IMR-90 (cell line): ENCODE data around the gene RIMS3. TPM values are rescaled to one million over a fixed set of nuclear protein-coding genes. Genes with fewer than 3 reads are reported as not detected.

ENCODE experiments used
- ATAC-seq: fragments of 200-7000 bp; cut with Tn5 transposase; 2 replicates; pipeline ENCODE4 v1.9.1; 2020; ENCODE audit warnings: low read depth, mild to moderate bottlenecking, moderate library complexity
- BruUV-seq: library from RNA; stranded (reverse); fragments of 400-500 nt; replicated peaks from 2 replicates; lab custom pipeline; 2021; lab: Mats Ljungman, UMichigan
- CTCF ChIA-PET: fragments of 300-600 bp; formaldehyde crosslinking; extraction: SDS; loops from one replicate; lab custom pipeline; 2021; ENCODE audit warnings: antibody characterized with exemption; lab: Yijun Ruan, JAX
- POLR2A ChIA-PET: fragments of 300-600 bp; sonication (Branson Sonifier 250); formaldehyde crosslinking; loops from one replicate; lab custom pipeline; 2022; ENCODE audit warnings: antibody characterized with exemption; ENCODE audit not compliant: unreplicated experiment; lab: Charles Lee
- DNase-seq: peaks from one replicate; pipeline ENCODE4 v3.0.0; 2013
- H2AFZ ChIP-seq: replicated peaks from 2 replicates; pipeline ENCODE3; 2013; ENCODE audit warnings: low read length, mild to moderate bottlenecking; ENCODE audit not compliant: poor library complexity
- H2AK5ac ChIP-seq: 2 replicates; pipeline ENCODE4 v1.6.1; 2013; ENCODE audit warnings: low read depth, low read length, inconsistent platforms
- H2AK9ac ChIP-seq: replicated peaks from 2 replicates; pipeline ENCODE3; 2013; ENCODE audit warnings: mild to moderate bottlenecking, low read depth, low read length, moderate library complexity; ENCODE audit not compliant: poor library complexity
- H2BK120ac ChIP-seq: 2 replicates; pipeline ENCODE4 v1.6.1; 2013; ENCODE audit warnings: low read depth, low read length, inconsistent platforms
- H2BK15ac ChIP-seq: 3 replicates; pipeline ENCODE4 v1.6.1; 2013; ENCODE audit warnings: low read depth, low read length, inconsistent platforms
- H2BK20ac ChIP-seq: 2 replicates; pipeline ENCODE4 v1.6.1; 2013; ENCODE audit warnings: low read depth, mild to moderate bottlenecking, inconsistent platforms, low read length, moderate library complexity
- H2BK5ac ChIP-seq: 2 replicates; pipeline ENCODE4 v1.6.1; 2013; ENCODE audit warnings: mild to moderate bottlenecking, low read depth, low read length, inconsistent platforms; ENCODE audit not compliant: poor library complexity, severe bottlenecking
- H3K14ac ChIP-seq: replicated peaks from 2 replicates; pipeline ENCODE4 v1.6.1; 2013; ENCODE audit warnings: low read depth, low read length, inconsistent platforms
- H3K18ac ChIP-seq: 2 replicates; pipeline ENCODE4 v1.6.1; 2013; ENCODE audit warnings: low read depth, low read length, control low read depth
- H3K23ac ChIP-seq: 2 replicates; pipeline ENCODE4 v1.6.1; 2013; ENCODE audit warnings: low read depth, low read length, inconsistent platforms
- H3K27ac ChIP-seq: 2 replicates; pipeline ENCODE4 v1.5.1; 2013; ENCODE audit warnings: mild to moderate bottlenecking, control low read depth, low read length; ENCODE audit not compliant: insufficient read depth
- H3K27me3 ChIP-seq: 2 replicates; pipeline ENCODE4 v1.6.1; 2013; ENCODE audit warnings: low read length; ENCODE audit not compliant: control insufficient read depth, insufficient read depth
- H3K36me3 ChIP-seq: 2 replicates; pipeline ENCODE4 v1.6.1; 2013; ENCODE audit warnings: low read length, mixed read lengths; ENCODE audit not compliant: control insufficient read depth, insufficient read depth
- H3K4ac ChIP-seq: 2 replicates; pipeline ENCODE4 v1.6.1; 2013; ENCODE audit warnings: low read depth, low read length, inconsistent platforms
- H3K4me1 ChIP-seq: 2 replicates; pipeline ENCODE4 v1.6.1; 2013; ENCODE audit warnings: low read length, mixed read lengths; ENCODE audit not compliant: control insufficient read depth, insufficient read depth
- H3K4me2 ChIP-seq: 2 replicates; pipeline ENCODE4 v1.6.1; 2013; ENCODE audit warnings: low read depth, mild to moderate bottlenecking, control low read depth, low read length, moderate library complexity
- H3K4me3 ChIP-seq: 2 replicates; pipeline ENCODE4 v1.5.1; 2013; ENCODE audit warnings: low read depth, mild to moderate bottlenecking, control low read depth, low read length, moderate library complexity; ENCODE audit not compliant: insufficient read depth
- H3K56ac ChIP-seq: 2 replicates; pipeline ENCODE4 v1.6.1; 2013; ENCODE audit warnings: low read length, inconsistent platforms; ENCODE audit not compliant: insufficient read depth; ENCODE audit errors: extremely low read depth
- H3K79me1 ChIP-seq, 2 experiments: 2 replicates each; pipeline ENCODE4 v1.6.1; 2013; ENCODE audit warnings: low read length in 2 of 2, inconsistent platforms in 1 of 2, low read depth in 1 of 2
- H3K9ac ChIP-seq: 2 replicates; pipeline ENCODE4 v1.6.1; 2013; ENCODE audit warnings: low read depth, low read length, control low read depth
- H3K9me1 ChIP-seq: 2 replicates; pipeline ENCODE4 v1.6.1; 2013; ENCODE audit warnings: low read length, inconsistent platforms; ENCODE audit not compliant: insufficient read depth
- H3K9me3 ChIP-seq: 2 replicates; pipeline ENCODE4 v1.6.1; 2013; ENCODE audit warnings: low read length; ENCODE audit not compliant: control insufficient read depth, insufficient read depth
- H4K20me1 ChIP-seq: 2 replicates; pipeline ENCODE4 v1.6.1; 2013; ENCODE audit warnings: low read length, inconsistent platforms; ENCODE audit not compliant: insufficient read depth
- H4K5ac ChIP-seq: 2 replicates; pipeline ENCODE4 v1.6.1; 2013; ENCODE audit warnings: mild to moderate bottlenecking, low read depth, low read length, control low read depth
- H4K8ac ChIP-seq, 2 experiments: 2 replicates each; pipeline ENCODE4 v1.6.1; 2013; ENCODE audit warnings: low read depth in 2 of 2, low read length in 2 of 2, control low read depth in 1 of 2, inconsistent platforms in 1 of 2
- H4K91ac ChIP-seq: 2 replicates; pipeline ENCODE4 v1.6.1; 2013; ENCODE audit warnings: low read depth, low read length, inconsistent platforms; ENCODE audit not compliant: insufficient read depth
- CTCF ChIP-seq: conservative IDR thresholded peaks from 2 replicates; pipeline ENCODE4 v1.5.1; 2012; ENCODE audit warnings: mild to moderate bottlenecking, low read depth, low read length, improper control_type of control experiment
- MXI1 ChIP-seq: IDR thresholded peaks from 2 replicates; pipeline ENCODE4 v1.6.1; 2012; ENCODE audit warnings: low read depth, mild to moderate bottlenecking, low read length, moderate library complexity, borderline replicate concordance
- RAD21 ChIP-seq: IDR thresholded peaks from 2 replicates; pipeline ENCODE4 v1.6.1; 2012; ENCODE audit warnings: low read length, improper control_type of control experiment
- SMC3 ChIP-seq: fragments of 150-350 bp; IDR thresholded peaks from 2 replicates; pipeline ENCODE4 v1.6.1; 2016; ENCODE audit warnings: low read depth, mild to moderate bottlenecking, antibody characterized with exemption, low read length, moderate library complexity
- WGBS, 2 experiments: methylation state at CpG; one replicate each; pipeline versions ENCODE4 v1.1.5 to v1.1.7; 2013; ENCODE audit warnings: missing lambda C conversion rate in 2 of 2; ENCODE audit not compliant: insufficient read length in 1 of 2; ENCODE audit errors: extremely low coverage in 2 of 2; 5-methylcytosine and 5-hydroxymethylcytosine counted together
- dilution Hi-C: fragments of 300-500 bp; cut with HindIII; formaldehyde crosslinking; loops from one replicate; pipeline ENCODE4 v1.14.3; 2018; ENCODE audit warnings: low sequenced_read_pairs; ENCODE audit not compliant: unreplicated experiment
- in situ Hi-C: fragments of 300-500 bp; cut with MboI; formaldehyde crosslinking; loops from 3 replicates; pipeline ENCODE4 v1.14.3; 2019; ENCODE audit warnings: low sequenced_read_pairs, inconsistent platforms, mixed read lengths
- intact Hi-C: fragments of 100-400 bp; cut with micrococcal nuclease; formaldehyde crosslinking; loops from 2 replicates; pipeline ENCODE4 v1.10.0; 2022
- polyA plus RNA-seq, 3 experiments: library from polyadenylated mRNA; depleted of rRNA; stranded (reverse); fragments of >200 nt; gene quantifications; 2 replicates each; pipeline ENCODE4 v1.2.3, GENCODE V29; 2012; ENCODE audit warnings: low replicate concordance in 1 of 3
- total RNA-seq: library from RNA; depleted of rRNA; stranded (reverse); fragments of >200 nt; gene quantifications from 2 replicates; pipeline ENCODE4 v1.2.3, GENCODE V29; 2012

Gene RIMS3
- total and polyA plus RNA-seq, 2 of the 4 experiments (the other 2 are of a cell fraction), result 0.10 to 0.36 TPM

- Histone ChIP-seq H2BK15ac (no peak overlapping the region), H3K27me3 (peaks cover 4% of the 10 kb centered on the region; the same call in 1 of the 2 replicates), H3K14ac (no peak overlapping the region), H3K9me3 (no peaks in the 10 kb centered on the region), H3K36me3 (no peaks in the 10 kb centered on the region), H3K9me1 (no peaks in the 10 kb centered on the region), H3K23ac (no peak overlapping the region), H2AFZ (peak overlapping the region; percentile 1), H3K79me1 (no peaks in the 10 kb centered on the region), H4K20me1 (no peaks in the 10 kb centered on the region), H2AK9ac (no peak overlapping the region), H2BK120ac (no peak overlapping the region), H3K4ac (no peak overlapping the region), H3K18ac (no peak overlapping the region), H2BK20ac (no peak overlapping the region), H2AK5ac (no peak overlapping the region), H3K4me3 (no peak overlapping the region), H3K56ac (no peak overlapping the region), H3K4me1 (no peaks in the 10 kb centered on the region), H2BK5ac (no peak overlapping the region), H3K9ac (no peak overlapping the region), H3K4me2 (no peak overlapping the region), H4K8ac (no peak overlapping the region), H4K5ac (no peak overlapping the region), H4K91ac (no peak overlapping the region), H3K27ac (no peak overlapping the region)
- 44% methylated on average over 5 of the region's 11 CpGs; no CpG with 5 or more reads in 1 of the 2 experiments for WGBS, 2 experiments
- dilution Hi-C loops (no loop called here), intact Hi-C loops (loop anchor here (1.0 to 10.0 kb wide), 4 partner anchors 57 to 340 kb away; partner anchors contain the start of gene KCNQ4), in situ Hi-C loops (no loop called here)
- BruUV-seq, result no TSS peak
- ChIA-PET CTCF (interaction anchor here (0.7 kb wide), 1 partner anchor 237 kb away, joined by 3 read pairs; no protein-coding TSS in a partner anchor), POLR2A (no interaction called here)
- TF ChIP-seq CTCF, result peak; percentile 84
- no peak for TF ChIP-seq MXI1
- TF ChIP-seq RAD21, result peak; percentile 87
- TF ChIP-seq SMC3, result peak; percentile 72
- ATAC-seq, result peak; percentile 97
- DNase-seq, result peak; percentile 52
Measured at GRCh38 chr1:40612345-40612831, 53.1 kb downstream of the RIMS3 start.
